Measurements from ENCODE around the gene MED27. TPM values are rescaled to one million over a fixed set of nuclear protein-coding genes. Genes with fewer than 3 reads are reported as not detected.

MED27 gene
- total and polyA plus RNA-seq, 9 of the 15 experiments (the other 6 are each of a cell fraction or from before 2014, with no cell fraction given): 24.4 to 91.0 (median 36.1) TPM

DNA sequence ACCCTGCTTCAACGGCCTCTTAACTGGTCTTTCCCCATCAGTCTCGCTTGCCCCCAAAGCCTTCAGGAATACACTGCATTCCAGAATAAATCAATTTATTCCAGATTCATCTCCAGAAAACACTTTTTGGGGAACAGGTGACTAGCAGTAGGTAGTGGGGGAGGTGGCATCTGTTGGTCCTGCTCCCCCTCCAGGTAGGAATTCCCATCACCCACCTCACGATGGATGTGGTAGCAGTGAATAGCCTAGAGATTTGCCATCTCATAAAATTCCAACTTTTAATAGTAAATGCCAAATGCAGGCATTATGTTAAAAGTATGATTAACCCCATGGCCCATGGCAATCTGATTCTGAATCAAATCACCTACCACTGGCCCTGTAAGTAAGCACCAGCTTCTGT, 142.7 kb downstream of the MED27 start:
- Histone ChIP-seq H3K9me1 (ENCODE audit: control insufficient read depth, insufficient read depth, low read length) (no peaks in the 10 kb centered on the region), H4K20me1 (replicated peaks; ENCODE audit: control insufficient read depth, insufficient read depth, low read length) (no peaks in the 10 kb centered on the region), H3K27me3 (ENCODE audit: control insufficient read depth in 2 of 2, insufficient read depth in 2 of 2, low read length in 2 of 2) (no peaks in the 10 kb centered on the region), H3K36me3 (ENCODE audit: control insufficient read depth, insufficient read depth, low read length) (peaks cover 13% of the 10 kb centered on the region; the same call in 2 of the 3 replicates), H3K4me1 (replicated peaks in 1 of 2; ENCODE audit: control insufficient read depth in 2 of 2, insufficient read depth in 2 of 2, low read length in 2 of 2) (no peaks in the 10 kb centered on the region), H3K9me3 (replicated peaks; ENCODE audit: control insufficient read depth, insufficient read depth, low read depth, low read length) (no peaks in the 10 kb centered on the region), H3K4me3 (no peak overlapping the region), H2AFZ (ENCODE audit: low read depth, low read length) (no peak overlapping the region), H3K9ac (ENCODE audit: insufficient read depth in 1 of 2, low read depth in 2 of 2, low read length in 2 of 2) (no peak overlapping the region), H3K27ac (ENCODE audit: extremely low read depth, low read depth, low read length) (no peak overlapping the region), H3K4me2 (ENCODE audit: insufficient read depth, low read length) (no peak overlapping the region), H3K79me2 (ENCODE audit: control insufficient read depth, insufficient read depth, low read length) (no peaks in the 10 kb centered on the region)
- ATAC-seq (no peak), FAIRE-seq (no peak), DNase-seq (ENCODE audit: extremely low read depth in 1 of 4, low spot score in 3 of 4) (no peak)
- no TSS peak for BruUV-seq (replicated peaks)
- in situ Hi-C loops (cut with MboI) (no loop called here), intact Hi-C loops (cut with micrococcal nuclease) (no loop called here)
- TF ChIP-seq ZNF143 (CRISPR knock-in tag; IDR thresholded peaks at IDR 0.05) (no peak), CBFA2T2 (conservative IDR thresholded peaks at IDR 0.05) (no peak), ZBTB8A (IDR thresholded peaks at IDR 0.05; ENCODE audit: partially characterized antibody) (no peak), DNMT1 (IDR thresholded peaks at IDR 0.05) (no peak), ZBTB17 (CRISPR knock-in tag; IDR thresholded peaks at IDR 0.05) (no peak), ZNF79 (CRISPR knock-in tag; IDR thresholded peaks at IDR 0.05; ENCODE audit: low read depth) (no peak), ETV1 (tag; conservative IDR thresholded peaks at IDR 0.05; ENCODE audit: low read depth) (no peak), PYGO2 (tag; IDR thresholded peaks at IDR 0.05) (no peak), PPARD (CRISPR knock-in tag; IDR thresholded peaks at IDR 0.05) (no peak), ZNF57 (CRISPR knock-in tag; IDR thresholded peaks at IDR 0.05) (no peak), PURB (CRISPR knock-in tag; IDR thresholded peaks at IDR 0.05; ENCODE audit: low read depth) (no peak), SP1 (CRISPR knock-in tag; IDR thresholded peaks at IDR 0.05) (no peak), NCOA2 (IDR thresholded peaks at IDR 0.05; ENCODE audit: partially characterized antibody in 2 of 2) (no peak), ZBTB7A (IDR thresholded peaks at IDR 0.05; ENCODE audit: borderline replicate concordance, control insufficient read depth, low read depth, low read length) (no peak), FOXK2 (conservative IDR thresholded peaks at IDR 0.05 in 1 of 2, IDR thresholded peaks at IDR 0.05 in 1 of 2; ENCODE audit: low read depth in 2 of 2) (no peak), GTF2E2 (tag; IDR thresholded peaks at IDR 0.05) (no peak)
- TF ChIP-seq, protein P1, sequence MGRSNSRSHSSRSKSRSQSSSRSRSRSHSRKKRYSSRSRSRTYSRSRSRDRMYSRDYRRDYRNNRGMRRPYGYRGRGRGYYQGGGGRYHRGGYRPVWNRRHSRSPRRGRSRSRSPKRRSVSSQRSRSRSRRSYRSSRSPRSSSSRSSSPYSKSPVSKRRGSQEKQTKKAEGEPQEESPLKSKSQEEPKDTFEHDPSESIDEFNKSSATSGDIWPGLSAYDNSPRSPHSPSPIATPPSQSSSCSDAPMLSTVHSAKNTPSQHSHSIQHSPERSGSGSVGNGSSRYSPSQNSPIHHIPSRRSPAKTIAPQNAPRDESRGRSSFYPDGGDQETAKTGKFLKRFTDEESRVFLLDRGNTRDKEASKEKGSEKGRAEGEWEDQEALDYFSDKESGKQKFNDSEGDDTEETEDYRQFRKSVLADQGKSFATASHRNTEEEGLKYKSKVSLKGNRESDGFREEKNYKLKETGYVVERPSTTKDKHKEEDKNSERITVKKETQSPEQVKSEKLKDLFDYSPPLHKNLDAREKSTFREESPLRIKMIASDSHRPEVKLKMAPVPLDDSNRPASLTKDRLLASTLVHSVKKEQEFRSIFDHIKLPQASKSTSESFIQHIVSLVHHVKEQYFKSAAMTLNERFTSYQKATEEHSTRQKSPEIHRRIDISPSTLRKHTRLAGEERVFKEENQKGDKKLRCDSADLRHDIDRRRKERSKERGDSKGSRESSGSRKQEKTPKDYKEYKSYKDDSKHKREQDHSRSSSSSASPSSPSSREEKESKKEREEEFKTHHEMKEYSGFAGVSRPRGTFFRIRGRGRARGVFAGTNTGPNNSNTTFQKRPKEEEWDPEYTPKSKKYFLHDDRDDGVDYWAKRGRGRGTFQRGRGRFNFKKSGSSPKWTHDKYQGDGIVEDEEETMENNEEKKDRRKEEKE (IDR thresholded peaks at IDR 0.05; ENCODE audit: borderline replicate concordance in 1 of 2, control insufficient read depth in 1 of 2, low read depth in 2 of 2, low read length in 1 of 2): no peak
- TF ChIP-seq, protein P2, sequence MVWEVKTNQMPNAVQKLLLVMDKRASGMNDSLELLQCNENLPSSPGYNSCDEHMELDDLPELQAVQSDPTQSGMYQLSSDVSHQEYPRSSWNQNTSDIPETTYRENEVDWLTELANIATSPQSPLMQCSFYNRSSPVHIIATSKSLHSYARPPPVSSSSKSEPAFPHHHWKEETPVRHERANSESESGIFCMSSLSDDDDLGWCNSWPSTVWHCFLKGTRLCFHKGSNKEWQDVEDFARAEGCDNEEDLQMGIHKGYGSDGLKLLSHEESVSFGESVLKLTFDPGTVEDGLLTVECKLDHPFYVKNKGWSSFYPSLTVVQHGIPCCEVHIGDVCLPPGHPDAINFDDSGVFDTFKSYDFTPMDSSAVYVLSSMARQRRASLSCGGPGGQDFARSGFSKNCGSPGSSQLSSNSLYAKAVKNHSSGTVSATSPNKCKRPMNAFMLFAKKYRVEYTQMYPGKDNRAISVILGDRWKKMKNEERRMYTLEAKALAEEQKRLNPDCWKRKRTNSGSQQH (CRISPR knock-in tag; IDR thresholded peaks at IDR 0.05): no peak
- TF ChIP-seq, protein P3, sequence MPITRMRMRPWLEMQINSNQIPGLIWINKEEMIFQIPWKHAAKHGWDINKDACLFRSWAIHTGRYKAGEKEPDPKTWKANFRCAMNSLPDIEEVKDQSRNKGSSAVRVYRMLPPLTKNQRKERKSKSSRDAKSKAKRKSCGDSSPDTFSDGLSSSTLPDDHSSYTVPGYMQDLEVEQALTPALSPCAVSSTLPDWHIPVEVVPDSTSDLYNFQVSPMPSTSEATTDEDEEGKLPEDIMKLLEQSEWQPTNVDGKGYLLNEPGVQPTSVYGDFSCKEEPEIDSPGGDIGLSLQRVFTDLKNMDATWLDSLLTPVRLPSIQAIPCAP (CRISPR knock-in tag; IDR thresholded peaks at IDR 0.05; ENCODE audit: borderline replicate concordance): no peak
- 76% methylated on average over 3 of the region's 3 CpGs for WGBS (ENCODE audit: insufficient coverage, low coverage, missing lambda C conversion rate)
- CTCF ChIA-PET (ENCODE audit: low intra/inter-chr PET ratio): no interaction called here
- POLR2A ChIA-PET: interaction anchor here (0.6 kb wide), 1 partner anchor 29 kb away, joined by 3 read pairs; no protein-coding TSS in a partner anchor

Measured in K562 (cell line).